PFSK-1 (cell line): ENCODE measurements around the gene NLRP12.

Experiments
- FOXP2 ChIP-seq: optimal IDR thresholded peaks from 2 replicates; pipeline ENCODE3; 2011; ENCODE audit warnings: borderline replicate concordance, control low read depth, inconsistent platforms; ENCODE audit not compliant: insufficient read depth; ENCODE audit errors: extremely low read length, extremely low read depth
- POLR2AphosphoS5 ChIP-seq: IDR thresholded peaks from 2 replicates; pipeline ENCODE4 v1.6.1; 2012; ENCODE audit warnings: low read depth, mild to moderate bottlenecking, control low read depth, low read length, moderate library complexity
- SIN3A ChIP-seq: IDR thresholded peaks from 2 replicates; pipeline ENCODE4 v1.6.1; 2012; ENCODE audit warnings: mild to moderate bottlenecking, low read length, moderate library complexity, borderline replicate concordance; ENCODE audit not compliant: insufficient read depth
- TAF1 ChIP-seq: IDR thresholded peaks from 2 replicates; pipeline ENCODE4 v1.6.1; 2012; ENCODE audit warnings: low read length, control low read depth, borderline replicate concordance; ENCODE audit not compliant: insufficient read depth
- TF ChIP-seq, protein P1 (sequence below), 2 experiments: IDR thresholded peaks; 2 replicates each; pipeline versions ENCODE4 v1.6.1 to v1.8.0; 2011 to 2012; ENCODE audit warnings: low read depth in 2 of 2, low read length in 2 of 2, control low read depth in 1 of 2, inconsistent platforms in 1 of 2, mild to moderate bottlenecking in 1 of 2, moderate library complexity in 1 of 2; ENCODE audit not compliant: insufficient read depth in 1 of 2

The NLRP12 gene

DNA sequence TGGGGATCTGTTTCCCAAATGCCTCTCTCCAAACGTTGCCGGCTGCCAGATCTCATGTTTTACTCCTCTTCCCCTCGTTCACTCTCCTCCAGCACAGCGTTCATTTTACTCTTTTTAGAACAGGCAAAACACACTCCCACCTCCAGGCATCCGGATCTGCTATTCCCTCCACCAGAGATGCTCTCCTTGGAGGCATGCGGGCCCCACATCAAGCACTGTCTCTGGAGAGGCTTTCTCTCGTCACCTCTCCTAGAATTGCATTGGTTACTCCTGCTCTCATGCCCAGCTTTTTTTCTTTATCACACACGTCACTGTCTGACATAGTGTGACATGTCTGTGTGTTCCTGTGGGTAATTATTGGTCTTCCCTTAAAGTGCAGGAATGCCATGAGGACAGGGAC is 23.4 kb upstream of the NLRP12 start:
- TF ChIP-seq, protein P1, sequence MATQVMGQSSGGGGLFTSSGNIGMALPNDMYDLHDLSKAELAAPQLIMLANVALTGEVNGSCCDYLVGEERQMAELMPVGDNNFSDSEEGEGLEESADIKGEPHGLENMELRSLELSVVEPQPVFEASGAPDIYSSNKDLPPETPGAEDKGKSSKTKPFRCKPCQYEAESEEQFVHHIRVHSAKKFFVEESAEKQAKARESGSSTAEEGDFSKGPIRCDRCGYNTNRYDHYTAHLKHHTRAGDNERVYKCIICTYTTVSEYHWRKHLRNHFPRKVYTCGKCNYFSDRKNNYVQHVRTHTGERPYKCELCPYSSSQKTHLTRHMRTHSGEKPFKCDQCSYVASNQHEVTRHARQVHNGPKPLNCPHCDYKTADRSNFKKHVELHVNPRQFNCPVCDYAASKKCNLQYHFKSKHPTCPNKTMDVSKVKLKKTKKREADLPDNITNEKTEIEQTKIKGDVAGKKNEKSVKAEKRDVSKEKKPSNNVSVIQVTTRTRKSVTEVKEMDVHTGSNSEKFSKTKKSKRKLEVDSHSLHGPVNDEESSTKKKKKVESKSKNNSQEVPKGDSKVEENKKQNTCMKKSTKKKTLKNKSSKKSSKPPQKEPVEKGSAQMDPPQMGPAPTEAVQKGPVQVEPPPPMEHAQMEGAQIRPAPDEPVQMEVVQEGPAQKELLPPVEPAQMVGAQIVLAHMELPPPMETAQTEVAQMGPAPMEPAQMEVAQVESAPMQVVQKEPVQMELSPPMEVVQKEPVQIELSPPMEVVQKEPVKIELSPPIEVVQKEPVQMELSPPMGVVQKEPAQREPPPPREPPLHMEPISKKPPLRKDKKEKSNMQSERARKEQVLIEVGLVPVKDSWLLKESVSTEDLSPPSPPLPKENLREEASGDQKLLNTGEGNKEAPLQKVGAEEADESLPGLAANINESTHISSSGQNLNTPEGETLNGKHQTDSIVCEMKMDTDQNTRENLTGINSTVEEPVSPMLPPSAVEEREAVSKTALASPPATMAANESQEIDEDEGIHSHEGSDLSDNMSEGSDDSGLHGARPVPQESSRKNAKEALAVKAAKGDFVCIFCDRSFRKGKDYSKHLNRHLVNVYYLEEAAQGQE (IDR thresholded peaks at IDR 0.05; ENCODE audit: insufficient read depth in 1 of 2, low read depth in 2 of 2, low read length in 2 of 2), result no peak
- TF ChIP-seq TAF1 (no peak), FOXP2 (no peak), SIN3A (no peak), POLR2AphosphoS5 (no peak)

DNA sequence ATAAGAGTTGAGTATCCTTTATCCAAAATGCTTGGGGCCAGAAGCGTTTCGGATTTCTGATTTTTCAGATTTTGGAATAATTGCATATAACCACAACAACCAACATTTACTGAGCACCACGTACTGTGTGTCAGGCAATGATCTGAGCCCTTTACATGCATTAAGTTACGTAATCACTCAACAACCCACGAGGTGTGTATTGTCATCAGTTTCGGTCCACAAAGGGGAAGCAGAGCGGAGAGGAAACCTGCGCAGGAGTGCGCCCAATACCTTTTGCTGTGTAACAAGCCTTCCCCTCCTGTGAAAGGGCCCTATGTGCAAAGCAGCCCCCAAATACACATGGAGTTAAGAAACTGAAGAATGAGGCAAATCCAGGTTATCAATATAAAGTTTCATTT is 20.7 kb upstream of the NLRP12 start:
- no peak for TF ChIP-seq POLR2AphosphoS5
- TF ChIP-seq, protein P1 (IDR thresholded peaks at IDR 0.05; ENCODE audit: insufficient read depth in 1 of 2, low read depth in 2 of 2, low read length in 2 of 2), result no peak
- no peak for TF ChIP-seq SIN3A
- TF ChIP-seq FOXP2, result no peak
- TF ChIP-seq TAF1, result no peak

DNA sequence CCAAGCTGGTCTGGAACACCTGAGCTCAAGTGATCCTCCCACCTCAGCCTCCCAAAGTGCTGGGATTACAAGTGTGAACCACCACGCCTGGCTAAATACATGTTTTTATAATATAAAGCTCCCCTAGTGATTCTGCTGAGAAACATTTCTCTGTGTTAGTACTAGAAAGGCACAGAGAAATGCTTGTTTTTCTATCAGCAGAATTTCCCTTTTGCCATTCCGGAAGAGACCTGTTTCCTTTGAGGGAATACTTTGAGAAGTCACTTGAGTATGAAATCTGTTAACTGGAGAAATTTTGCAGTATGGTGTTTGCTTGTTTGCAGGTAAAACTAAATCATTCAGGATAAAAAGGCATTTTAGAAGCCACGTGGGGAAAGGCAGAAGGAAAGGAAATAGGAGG is 4.4 kb upstream of the NLRP12 start:
- TF ChIP-seq POLR2AphosphoS5, result no peak
- TF ChIP-seq TAF1, result no peak

DNA sequence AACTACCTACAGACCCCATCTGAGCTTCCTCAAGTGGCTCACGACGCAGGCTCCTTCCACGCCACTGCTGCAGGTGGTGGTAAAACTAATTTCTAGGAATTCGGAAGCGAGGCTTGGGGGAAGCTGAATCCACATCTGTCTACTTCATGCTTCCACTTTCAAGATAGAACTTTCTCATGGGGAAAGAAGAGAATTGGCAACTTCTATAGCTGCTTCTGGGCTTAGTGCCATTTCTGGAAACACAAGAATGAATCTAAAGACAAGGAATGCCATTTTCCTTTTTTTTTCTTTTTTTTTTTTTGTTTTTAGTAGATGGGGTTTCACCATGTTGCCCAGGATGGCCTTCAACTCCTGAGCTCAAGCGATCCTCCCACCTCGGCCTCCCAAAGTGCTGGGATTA is 2.8 kb upstream of the NLRP12 start:
- TF ChIP-seq TAF1 (no peak), FOXP2 (no peak), POLR2AphosphoS5 (no peak), SIN3A (no peak)
- TF ChIP-seq, protein P1 (IDR thresholded peaks at IDR 0.05; ENCODE audit: insufficient read depth in 1 of 2, low read depth in 2 of 2, low read length in 2 of 2), result no peak

DNA sequence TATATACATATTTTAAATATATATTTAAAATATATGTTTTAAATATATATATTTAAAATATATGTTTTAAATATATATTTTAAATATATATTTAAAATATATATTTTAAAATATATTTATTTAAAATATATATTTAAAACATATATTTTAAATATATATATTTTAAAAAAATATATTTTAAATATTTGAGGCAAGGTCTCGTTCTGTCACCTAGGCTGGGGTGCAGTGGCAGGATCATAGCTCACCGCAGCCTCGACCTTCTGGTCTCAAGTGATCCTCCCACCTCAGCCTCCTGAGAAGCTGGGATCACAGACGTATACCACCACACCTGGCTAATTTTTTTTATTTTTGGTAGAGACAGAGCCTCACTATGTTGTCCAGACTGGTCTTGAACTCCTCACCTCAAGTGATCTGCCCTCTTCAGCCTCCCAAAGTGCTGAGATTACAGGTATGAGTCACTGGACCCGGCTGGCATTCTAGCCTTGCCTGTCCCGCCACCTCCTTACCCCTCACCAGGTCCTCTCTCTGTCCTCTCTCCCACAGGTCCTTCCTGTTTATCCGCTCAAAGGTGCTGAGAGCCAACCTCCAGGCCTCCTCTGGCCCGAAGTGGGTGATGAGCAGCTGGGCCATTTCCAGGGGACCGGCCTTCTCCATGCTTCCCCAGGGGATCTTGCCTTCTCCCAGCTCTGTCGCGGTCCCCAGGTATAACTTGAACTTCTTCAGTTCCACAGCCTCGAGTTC is 564 bp downstream of the NLRP12 start:
- no peak for TF ChIP-seq POLR2AphosphoS5
- TF ChIP-seq, protein P1 (IDR thresholded peaks at IDR 0.05; ENCODE audit: insufficient read depth in 1 of 2, low read depth in 2 of 2, low read length in 2 of 2), result no peak
- no peak for TF ChIP-seq SIN3A
- TF ChIP-seq FOXP2, result no peak
- no peak for TF ChIP-seq TAF1
